Measurements from ENCODE around the gene IL1A.
A peak's percentile ranks its signal among the peaks of the same experiment; 100 is the strongest.

The IL1A gene

GRCh38 chr2:112727276-112728028, 56.8 kb downstream of the IL1A start:
- DNase-seq (ENCODE audit: low read depth in 2 of 2), result no peak

- peak; percentile 69 to 75 for DNase-seq (ENCODE audit: low read depth in 2 of 2)
Measured at GRCh38 chr2:112726487-112727190, 57.7 kb downstream of the IL1A start.

- DNase-seq (ENCODE audit: low read depth in 2 of 2), result no peak
Measured at GRCh38 chr2:112725545-112726457, 58.5 kb downstream of the IL1A start.

GRCh38 chr2:112724591-112725525, 59.4 kb downstream of the IL1A start:
- DNase-seq (ENCODE audit: low read depth in 2 of 2), result no peak

GRCh38 chr2:112723995-112724394, 60.3 kb downstream of the IL1A start:
- DNase-seq (ENCODE audit: low read depth in 2 of 2), result no peak
